Gastrocnemius medialis (tissue), 4 donors: ENCODE measurements around the gene TASOR.

Experiments used
- CTCF ChIP-seq, 5 experiments: fragments of 450-650 bp in 3 of 5; fragments of 200-600 bp in 2 of 5; sonication (generic) in 2 of 5; IDR thresholded peaks in 4 of 5; conservative IDR thresholded peaks in 1 of 5; 1 replicate in 4 of 5; 2 replicates in 1 of 5; pipeline ENCODE4 v1.5.1; 2016 to 2019; ENCODE audit warnings: antibody characterized with exemption in 5 of 5, mild to moderate bottlenecking in 3 of 5, moderate library complexity in 3 of 5
- POLR2A ChIP-seq, 2 donors: fragments of 450-650 bp; IDR thresholded peaks; one replicate each; pipeline ENCODE4 v1.6.1; 2017; ENCODE audit warnings: antibody characterized with exemption in 2 of 2, mild to moderate bottlenecking in 2 of 2, moderate library complexity in 2 of 2

GRCh38 chr3:56654460-56654859 lies 28.6 kb downstream of the TASOR start:
- TF ChIP-seq CTCF (IDR thresholded peaks at IDR 0.05 in 4 of 5, conservative IDR thresholded peaks at IDR 0.05 in 1 of 5) (no peak), POLR2A (IDR thresholded peaks at IDR 0.05) (no peak)
